ENCODE data around the gene OTUB1. TPM values are rescaled to one million over a fixed set of nuclear protein-coding genes. Genes with fewer than 3 reads are reported as not detected.

Gene OTUB1
- total and polyA plus RNA-seq, 2 of the 13 experiments (the other 11 are each of a cell fraction or from before 2014, with no cell fraction given) = 58.8 to 130 TPM

- TF ChIP-seq USF2 (IDR thresholded peaks at IDR 0.05; ENCODE audit: low read depth, low read length) (no peak), USF2 (CRISPR knock-in tag; IDR thresholded peaks at IDR 0.05; ENCODE audit: borderline replicate concordance) (no peak; the same call in 1 of the 2 replicates), PTBP1 (IDR thresholded peaks at IDR 0.05; ENCODE audit: low read depth, low read length, poor library complexity, severe bottlenecking) (no peak), PAXIP1 (CRISPR knock-in tag; conservative IDR thresholded peaks at IDR 0.05) (peak; percentile 43; the same call in 1 of the 2 replicates), ZNF674 (CRISPR knock-in tag; IDR thresholded peaks at IDR 0.05; ENCODE audit: low read depth) (no peak), ATF4 (CRISPR knock-in tag; IDR thresholded peaks at IDR 0.05) (peak in 1 of 2 experiments; percentile 92; a peak in 2 of 4 replicates), ATF7-NPFF (CRISPR knock-in tag; IDR thresholded peaks at IDR 0.05; ENCODE audit: low read depth) (peak; percentile 78), RFXANK (CRISPR knock-in tag; IDR thresholded peaks at IDR 0.05) (0 out of 2 replicates have a peak, but pooled peaks have one; percentile 47), ZKSCAN5 (CRISPR knock-in tag; IDR thresholded peaks at IDR 0.05) (no peak), NKX3-1 (CRISPR knock-in tag; IDR thresholded peaks at IDR 0.05) (0 out of 2 replicates have a peak, but pooled peaks have one; percentile 4), RFX3 (CRISPR knock-in tag; IDR thresholded peaks at IDR 0.05) (no peak), PAF1 (CRISPR knock-in tag; IDR thresholded peaks at IDR 0.05) (no peak), SIN3A (IDR thresholded peaks at IDR 0.05; ENCODE audit: borderline replicate concordance, low read depth, low read length) (peak; percentile 82), TP53 (CRISPR knock-in tag; conservative IDR thresholded peaks at IDR 0.05) (no peak; the same call in 1 of the 2 replicates), SMARCE1 (IDR thresholded peaks at IDR 0.05; ENCODE audit: borderline replicate concordance) (no peak), ASH2L (IDR thresholded peaks at IDR 0.05; ENCODE audit: insufficient read length, low read depth, low read length) (peak; percentile 84), CREB1 (IDR thresholded peaks at IDR 0.05) (peak; percentile 91), CREB1 (CRISPR knock-in tag; IDR thresholded peaks at IDR 0.05) (peak; percentile 99), ZNF510 (CRISPR knock-in tag; IDR thresholded peaks at IDR 0.05; ENCODE audit: low read depth) (no peak), SYNCRIP (IDR thresholded peaks at IDR 0.05; ENCODE audit: insufficient read depth, low read depth, low read length) (no peak), ZNF747 (CRISPR knock-in tag; IDR thresholded peaks at IDR 0.05; ENCODE audit: borderline replicate concordance) (peak; percentile 67; the same call in 1 of the 2 replicates), RAD21 (CRISPR knock-in tag; IDR thresholded peaks at IDR 0.05) (peak; percentile 39; the same call in 1 of the 2 replicates)
Observed at GRCh38 chr11:63974259-63975143, 11.7 kb upstream of the OTUB1 start, which contains the start of gene COX8A (continued).
